ENCODE data around the gene EVA1C. TPM values are rescaled to one million over a fixed set of nuclear protein-coding genes. Genes with fewer than 3 reads are reported as not detected.
A peak's percentile ranks its signal among the peaks of the same experiment; 100 is the strongest.

Gene EVA1C
- total and polyA plus RNA-seq, 4 experiments from 2014 or later: 17.1 to 23.9 (median 17.2) TPM

GRCh38 chr21:32469628-32470027 lies 57.1 kb downstream of the EVA1C start:
- CTCF ChIA-PET (ENCODE audit: partially characterized antibody): no interaction called here

GRCh38 chr21:32470206-32470605 lies 57.7 kb downstream of the EVA1C start:
- H3K4me3 ChIP-seq (ENCODE audit: low read length in 2 of 2): no peak overlapping the region
- H3K4me3 Mint-ChIP-seq: no peak overlapping the region
- ChIA-PET POLR2A (ENCODE audit: partially characterized antibody) (interaction anchor here (1.1 kb wide), 1 partner anchor 10 kb away, joined by 5 read pairs; no protein-coding TSS in a partner anchor), CTCF (ENCODE audit: partially characterized antibody) (interaction anchor here (0.7 kb wide), 1 partner anchor 99 kb away, joined by 3 read pairs; no protein-coding TSS in a partner anchor)
- intact Hi-C loops (cut with micrococcal nuclease): no loop called here
- no peaks in the 10 kb centered on the region for H3K36me3 ChIP-seq (ENCODE audit: insufficient read depth, low read length)
- no peaks in the 10 kb centered on the region for H3K4me1 ChIP-seq (ENCODE audit: insufficient read depth, low read length)
- H3K27ac Mint-ChIP-seq: peak overlapping the region in 1 of 7 donors; percentile 53
- H3K9me3 Mint-ChIP-seq: no peaks in the 10 kb centered on the region
- H3K27me3 Mint-ChIP-seq: no peaks in the 10 kb centered on the region
- peaks cover 20 to 42% of the 10 kb centered on the region in 2 donors for H3K36me3 Mint-ChIP-seq
- no peaks in the 10 kb centered on the region for H3K9me3 ChIP-seq (ENCODE audit: control insufficient read depth in 1 of 2, low read length in 2 of 2)
- H3K4me1 Mint-ChIP-seq: peaks cover 0 to 2% (median 0%) of the 10 kb centered on the region in 4 donors
- H3K27me3 ChIP-seq (ENCODE audit: insufficient read depth, low read length): no peaks in the 10 kb centered on the region
- H3K27ac ChIP-seq (ENCODE audit: low read depth, low read length): no peak overlapping the region
- DNase-seq: no peak

More at GRCh38 chr21:32469628-32470027, 57.1 kb downstream of the EVA1C start:
- Mint-ChIP-seq H3K36me3 (peaks cover 25 to 46% of the 10 kb centered on the region in 2 donors), H3K27me3 (no peaks in the 10 kb centered on the region), H3K27ac (peak overlapping the region in 1 of 7 donors; percentile 31), H3K4me3 (no peak overlapping the region), H3K9me3 (no peaks in the 10 kb centered on the region), H3K4me1 (peaks cover 0 to 3% (median 0%) of the 10 kb centered on the region in 4 donors)
- POLR2A ChIA-PET (ENCODE audit: partially characterized antibody): interaction anchor here (1.1 kb wide), 1 partner anchor 10 kb away, joined by 5 read pairs; no protein-coding TSS in a partner anchor
- no peaks in the 10 kb centered on the region for H3K9me3 ChIP-seq (ENCODE audit: control insufficient read depth in 1 of 2, low read length in 2 of 2)
- no peak overlapping the region for H3K4me3 ChIP-seq (ENCODE audit: low read length in 2 of 2)
- intact Hi-C loops (cut with micrococcal nuclease): no loop called here
- DNase-seq: no peak
- H3K27ac ChIP-seq (ENCODE audit: low read depth, low read length): no peak overlapping the region
- no peaks in the 10 kb centered on the region for H3K27me3 ChIP-seq (ENCODE audit: insufficient read depth, low read length)
- no peaks in the 10 kb centered on the region for H3K36me3 ChIP-seq (ENCODE audit: insufficient read depth, low read length)
- H3K4me1 ChIP-seq (ENCODE audit: insufficient read depth, low read length): no peaks in the 10 kb centered on the region

GRCh38 chr21:32472890-32473765 lies 60.6 kb downstream of the EVA1C start:
- intact Hi-C loops (cut with micrococcal nuclease): no loop called here
- Mint-ChIP-seq H3K27ac (no peak overlapping the region), H3K4me1 (peaks cover 0 to 7% (median 1%) of the 10 kb centered on the region in 4 donors), H3K27me3 (no peaks in the 10 kb centered on the region), H3K4me3 (no peak overlapping the region), H3K9me3 (no peaks in the 10 kb centered on the region), H3K36me3 (peaks cover 19 to 43% of the 10 kb centered on the region in 2 donors)
- DNase-seq: no peak
- H3K4me1 ChIP-seq (ENCODE audit: insufficient read depth, low read length): no peaks in the 10 kb centered on the region
- CTCF ChIA-PET (ENCODE audit: partially characterized antibody): no interaction called here
- no peak overlapping the region for H3K4me3 ChIP-seq (ENCODE audit: low read length in 2 of 2)
- H3K27ac ChIP-seq (ENCODE audit: low read depth, low read length): no peak overlapping the region
- H3K9me3 ChIP-seq (ENCODE audit: control insufficient read depth in 1 of 2, low read length in 2 of 2): no peaks in the 10 kb centered on the region
- no peaks in the 10 kb centered on the region for H3K27me3 ChIP-seq (ENCODE audit: insufficient read depth, low read length)
- POLR2A ChIA-PET (ENCODE audit: partially characterized antibody): interaction anchor here (1.2 kb wide), 1 partner anchor 10 kb away, joined by 3 read pairs; no protein-coding TSS in a partner anchor
- H3K36me3 ChIP-seq (ENCODE audit: insufficient read depth, low read length): no peaks in the 10 kb centered on the region

- no peaks in the 10 kb centered on the region for H3K4me1 ChIP-seq (ENCODE audit: insufficient read depth, low read length)
- H3K36me3 ChIP-seq (ENCODE audit: insufficient read depth, low read length): no peaks in the 10 kb centered on the region
- Mint-ChIP-seq H3K36me3 (peaks cover 8 to 34% of the 10 kb centered on the region in 2 donors), H3K4me3 (no peak overlapping the region), H3K4me1 (peaks cover 0 to 17% (median 1%) of the 10 kb centered on the region in 4 donors), H3K27ac (peak overlapping the region in 2 of 7 donors; percentile 55 to 62), H3K27me3 (no peaks in the 10 kb centered on the region), H3K9me3 (no peaks in the 10 kb centered on the region)
- DNase-seq: no peak
- H3K9me3 ChIP-seq (ENCODE audit: control insufficient read depth in 1 of 2, low read length in 2 of 2): no peaks in the 10 kb centered on the region
- CTCF ChIA-PET (ENCODE audit: partially characterized antibody): interaction anchor here (1.0 kb wide), 1 partner anchor 95 kb away, joined by 3 read pairs; no protein-coding TSS in a partner anchor
- no peaks in the 10 kb centered on the region for H3K27me3 ChIP-seq (ENCODE audit: insufficient read depth, low read length)
- H3K27ac ChIP-seq (ENCODE audit: low read depth, low read length): no peak overlapping the region
- intact Hi-C loops (cut with micrococcal nuclease): no loop called here
- no peak overlapping the region for H3K4me3 ChIP-seq (ENCODE audit: low read length in 2 of 2)
- POLR2A ChIA-PET (ENCODE audit: partially characterized antibody): interaction anchor here (0.8 kb wide), 1 partner anchor 95 kb away, joined by 3 read pairs; no protein-coding TSS in a partner anchor
Observed at GRCh38 chr21:32474179-32475059, 61.9 kb downstream of the EVA1C start.

- H3K4me3 Mint-ChIP-seq: no peak overlapping the region
- CTCF ChIA-PET (ENCODE audit: partially characterized antibody): interaction anchor here (1.0 kb wide), 1 partner anchor 94 kb away, joined by 3 read pairs; no protein-coding TSS in a partner anchor
Observed at GRCh38 chr21:32475162-32475812, 62.8 kb downstream of the EVA1C start.

GRCh38 chr21:32476661-32477423 lies 64.3 kb downstream of the EVA1C start:
- H3K4me3 Mint-ChIP-seq: no peak overlapping the region
- no peaks in the 10 kb centered on the region for H3K9me3 ChIP-seq (ENCODE audit: control insufficient read depth in 1 of 2, low read length in 2 of 2)
- H3K36me3 ChIP-seq (ENCODE audit: insufficient read depth, low read length): no peaks in the 10 kb centered on the region
- intact Hi-C loops (cut with micrococcal nuclease): no loop called here
- no peak overlapping the region for H3K4me3 ChIP-seq (ENCODE audit: low read length in 2 of 2)
- DNase-seq: no peak
- no peaks in the 10 kb centered on the region for H3K9me3 Mint-ChIP-seq
- H3K27ac ChIP-seq (ENCODE audit: low read depth, low read length): no peak overlapping the region
- peaks cover 8 to 28% of the 10 kb centered on the region in 2 donors for H3K36me3 Mint-ChIP-seq
- no peaks in the 10 kb centered on the region for H3K4me1 ChIP-seq (ENCODE audit: insufficient read depth, low read length)
- ChIA-PET CTCF (ENCODE audit: partially characterized antibody) (no interaction called here), POLR2A (ENCODE audit: partially characterized antibody) (no interaction called here)
- H3K4me1 Mint-ChIP-seq: peaks cover 0 to 17% (median 1%) of the 10 kb centered on the region in 4 donors
- no peak overlapping the region for H3K27ac Mint-ChIP-seq
- H3K27me3 ChIP-seq (ENCODE audit: insufficient read depth, low read length): no peaks in the 10 kb centered on the region
- H3K27me3 Mint-ChIP-seq: no peaks in the 10 kb centered on the region

More at GRCh38 chr21:32475162-32475812, 62.8 kb downstream of the EVA1C start:
- no peaks in the 10 kb centered on the region for H3K36me3 ChIP-seq (ENCODE audit: insufficient read depth, low read length)
- H3K9me3 ChIP-seq (ENCODE audit: control insufficient read depth in 1 of 2, low read length in 2 of 2): no peaks in the 10 kb centered on the region
- H3K27ac Mint-ChIP-seq: peak overlapping the region in 1 of 7 donors; percentile 75
- H3K27me3 ChIP-seq (ENCODE audit: insufficient read depth, low read length): no peaks in the 10 kb centered on the region
- H3K4me1 ChIP-seq (ENCODE audit: insufficient read depth, low read length): no peaks in the 10 kb centered on the region
- peaks cover 0 to 17% (median 1%) of the 10 kb centered on the region in 4 donors for H3K4me1 Mint-ChIP-seq
- no peaks in the 10 kb centered on the region for H3K9me3 Mint-ChIP-seq
- no peak overlapping the region for H3K4me3 ChIP-seq (ENCODE audit: low read length in 2 of 2)
- DNase-seq: no peak
- POLR2A ChIA-PET (ENCODE audit: partially characterized antibody): no interaction called here
- peaks cover 8 to 32% of the 10 kb centered on the region in 2 donors for H3K36me3 Mint-ChIP-seq
- intact Hi-C loops (cut with micrococcal nuclease): no loop called here
- H3K27me3 Mint-ChIP-seq: no peaks in the 10 kb centered on the region
- H3K27ac ChIP-seq (ENCODE audit: low read depth, low read length): no peak overlapping the region

Measured in CD4-positive, alpha-beta memory T cell (primary cell).